CD14-positive monocyte (primary cell): ENCODE measurements around the gene BTNL3. TPM values are rescaled to one million over a fixed set of nuclear protein-coding genes. Genes with fewer than 3 reads are reported as not detected.
A peak's percentile ranks its signal among the peaks of the same experiment; 100 is the strongest.
"Not testable (repeated sequence)": the region's sequence is repeated elsewhere in the genome, so short reads cannot be mapped to it uniquely, and the experiment has no call there.

Source experiments
- DNase-seq, 3 donors: peaks; one replicate each; pipeline ENCODE4 v3.0.0-alpha.2; 2011 to 2022
- H2AFZ ChIP-seq: 2 replicates; pipeline ENCODE4 v1.6.0; 2012; ENCODE audit warnings: mild to moderate bottlenecking, low read depth, low read length, inconsistent platforms; ENCODE audit not compliant: insufficient read depth, poor library complexity, severe bottlenecking
- H3K27ac ChIP-seq, 2 donors: 1 replicate in 1 of 2; 2 replicates in 1 of 2; pipeline ENCODE4 v1.5.1; 2012 to 2013; ENCODE audit warnings: low read length in 2 of 2, control low read depth in 1 of 2, inconsistent platforms in 1 of 2, low read depth in 1 of 2, mild to moderate bottlenecking in 1 of 2
- H3K27me3 ChIP-seq, 2 donors: one replicate each; pipeline versions ENCODE4 v1.6.0 to v1.6.1; 2011 to 2013; ENCODE audit warnings: low read length in 2 of 2; ENCODE audit not compliant: control insufficient read depth in 2 of 2, insufficient read depth in 2 of 2
- H3K36me3 ChIP-seq, 2 donors: replicated peaks in 1 of 2; 1 replicate in 1 of 2; 2 replicates in 1 of 2; pipeline versions ENCODE4 v1.5.1 to v1.6.1; 2012 to 2013; ENCODE audit warnings: low read length in 2 of 2, control low read depth in 1 of 2, inconsistent platforms in 1 of 2, mild to moderate bottlenecking in 1 of 2; ENCODE audit not compliant: insufficient read depth in 2 of 2, control insufficient read depth in 1 of 2
- H3K4me1 ChIP-seq, 2 donors: 1 replicate in 1 of 2; 2 replicates in 1 of 2; pipeline versions ENCODE4 v1.5.1 to v1.6.1; 2012 to 2013; ENCODE audit warnings: low read length in 2 of 2, control low read depth in 1 of 2, inconsistent platforms in 1 of 2, mild to moderate bottlenecking in 1 of 2, moderate library complexity in 1 of 2; ENCODE audit not compliant: insufficient read depth in 2 of 2, control insufficient read depth in 1 of 2
- H3K4me2 ChIP-seq: replicated peaks from 2 replicates; pipeline ENCODE3; 2012; ENCODE audit warnings: low read length, moderate library complexity, mild to moderate bottlenecking; ENCODE audit not compliant: poor library complexity, severe bottlenecking; ENCODE audit errors: extremely low read depth
- H3K4me3 ChIP-seq, 3 experiments: fragments of 200-600 bp in 1 of 3; sonication (generic) in 1 of 3; replicated peaks in 1 of 3; 1 replicate in 2 of 3; 2 replicates in 1 of 3; pipeline ENCODE4 v1.5.1; 2011 to 2013; ENCODE audit warnings: low read length in 3 of 3, mild to moderate bottlenecking in 3 of 3, control low read depth in 2 of 3, low read depth in 2 of 3, inconsistent platforms in 1 of 3, moderate library complexity in 1 of 3
- H3K79me2 ChIP-seq: 2 replicates; pipeline ENCODE4 v1.6.0; 2012; ENCODE audit warnings: mild to moderate bottlenecking, control low read depth, inconsistent platforms, low read length, moderate library complexity; ENCODE audit not compliant: insufficient read depth
- H3K9ac ChIP-seq: 2 replicates; pipeline ENCODE4 v1.6.0; 2017; ENCODE audit warnings: low read length, mild to moderate bottlenecking; ENCODE audit not compliant: insufficient read depth, poor library complexity, severe bottlenecking
- H3K9me3 ChIP-seq, 2 donors: replicated peaks in 1 of 2; 1 replicate in 1 of 2; 2 replicates in 1 of 2; pipeline versions ENCODE4 v1.5.1 to v1.6.1; 2012 to 2013; ENCODE audit warnings: low read length in 2 of 2, control low read depth in 1 of 2; ENCODE audit not compliant: control insufficient read depth in 1 of 2, insufficient read depth in 1 of 2
- H4K20me1 ChIP-seq: 2 replicates; pipeline ENCODE4 v1.6.0; 2012; ENCODE audit warnings: mild to moderate bottlenecking, low read length, control low read depth, moderate library complexity; ENCODE audit not compliant: insufficient read depth
- H3K27ac Mint-ChIP-seq, 7 donors: one replicate each; pipeline ENCODE4 v1.8.0; 2020; ENCODE audit warnings: mild to moderate bottlenecking in 7 of 7, mixed read lengths in 7 of 7, moderate library complexity in 6 of 7, inconsistent platforms in 2 of 7
- H3K27me3 Mint-ChIP-seq, 3 donors: one replicate each; pipeline ENCODE4 v1.8.0; 2021 to 2022; ENCODE audit warnings: low read depth in 3 of 3, mild to moderate bottlenecking in 3 of 3, mixed read lengths in 3 of 3, moderate library complexity in 3 of 3, inconsistent platforms in 1 of 3
- H3K36me3 Mint-ChIP-seq, 2 donors: one replicate each; pipeline ENCODE4 v1.8.0; 2020; ENCODE audit warnings: mixed read lengths in 2 of 2, inconsistent platforms in 1 of 2, mild to moderate bottlenecking in 1 of 2
- H3K4me1 Mint-ChIP-seq: one replicate; pipeline ENCODE4 v1.8.0; 2020; ENCODE audit warnings: mild to moderate bottlenecking, mixed read lengths
- H3K4me3 Mint-ChIP-seq, 2 donors: one replicate each; pipeline ENCODE4 v1.8.0; 2020; ENCODE audit warnings: mild to moderate bottlenecking in 2 of 2, mixed read lengths in 2 of 2, moderate library complexity in 1 of 2
- H3K9me3 Mint-ChIP-seq, 7 donors: one replicate each; pipeline ENCODE4 v1.8.0; 2020 to 2022; ENCODE audit warnings: mixed read lengths in 7 of 7, mild to moderate bottlenecking in 6 of 7, moderate library complexity in 6 of 7, inconsistent platforms in 2 of 7
- CTCF ChIP-seq: fragments of 200-600 bp; IDR thresholded peaks from one replicate; pipeline ENCODE4 v1.8.0; 2022; ENCODE audit warnings: antibody characterized with exemption, mild to moderate bottlenecking
- WGBS: methylation state at CpG from one replicate; pipeline ENCODE4 v1.1.5; 2013; ENCODE audit warnings: missing lambda C conversion rate; ENCODE audit not compliant: insufficient coverage; 5-methylcytosine and 5-hydroxymethylcytosine counted together
- intact Hi-C, 2 donors: fragments of 100-400 bp; cut with micrococcal nuclease; formaldehyde crosslinking; loops; one replicate each; pipeline versions ENCODE4 v1.15.0 to v1.15.1; 2023
- polyA plus RNA-seq, 3 donors: library from polyadenylated mRNA; depleted of rRNA in 1 of 3; unstranded in 2 of 3; stranded (reverse) in 1 of 3; fragments of 300-500 nt in 2 of 3; fragments of >200 nt in 1 of 3; fragmentation: Illumina TruSeq in 2 of 3; gene quantifications; 1 replicate in 2 of 3; 2 replicates in 1 of 3; pipeline ENCODE4 v1.2.3, GENCODE V29; 2012 to 2021

The BTNL3 gene
- polyA plus RNA-seq, 3 donors, result 0.08 to 0.20 TPM; not detected in 1

GRCh38 chr5:181014654-181015053 is 26.0 kb downstream of the BTNL3 start:
- H3K9me3 ChIP-seq, H3K9ac ChIP-seq, H3K36me3 ChIP-seq, H3K36me3 Mint-ChIP-seq, H3K4me3 Mint-ChIP-seq, H2AFZ ChIP-seq, H4K20me1 ChIP-seq, H3K4me2 ChIP-seq, H3K27ac Mint-ChIP-seq, intact Hi-C loops, H3K4me1 Mint-ChIP-seq, H3K79me2 ChIP-seq, H3K4me3 ChIP-seq, H3K27me3 Mint-ChIP-seq, H3K27ac ChIP-seq, H3K4me1 ChIP-seq, H3K27me3 ChIP-seq, DNase-seq: not testable (repeated sequence)
- H3K9me3 Mint-ChIP-seq, result peaks cover 0 to 17% (median 5%) of the 10 kb centered on the region in 7 donors

- peaks cover 7 to 37% (median 15%) of the 10 kb centered on the region in 7 donors for H3K9me3 Mint-ChIP-seq
- H3K4me1 ChIP-seq, H2AFZ ChIP-seq, H3K36me3 ChIP-seq, H3K27ac ChIP-seq, H3K79me2 ChIP-seq, H3K4me2 ChIP-seq, intact Hi-C loops, DNase-seq, H3K36me3 Mint-ChIP-seq, H3K4me3 Mint-ChIP-seq, H3K4me1 Mint-ChIP-seq, H3K4me3 ChIP-seq, H3K9ac ChIP-seq, H3K27me3 ChIP-seq, H3K27me3 Mint-ChIP-seq, H4K20me1 ChIP-seq, H3K27ac Mint-ChIP-seq: not testable (repeated sequence)
- 100% methylated on average over 1 of the region's 3 CpGs for WGBS
- peaks cover 9 to 20% of the 10 kb centered on the region in 2 donors for H3K9me3 ChIP-seq
These were observed 28.8 kb downstream of the BTNL3 start for GRCh38 chr5:181017448-181017847.

- Histone ChIP-seq H3K4me3 (no peak overlapping the region), H3K9ac (no peak overlapping the region), H4K20me1 (no peaks in the 10 kb centered on the region), H3K27ac (no peak overlapping the region), H3K9me3 (peaks cover 22 to 23% of the 10 kb centered on the region in 2 donors), H3K4me1 (no peaks in the 10 kb centered on the region), H3K79me2 (no peaks in the 10 kb centered on the region), H3K4me2 (no peak overlapping the region), H3K36me3 (no peaks in the 10 kb centered on the region), H2AFZ (no peak overlapping the region), H3K27me3 (no peaks in the 10 kb centered on the region)
- no peak overlapping the region for H3K4me3 Mint-ChIP-seq
- H3K36me3 Mint-ChIP-seq, result no peaks in the 10 kb centered on the region
- peak overlapping the region in 1 of 7 donors; percentile 13 for H3K27ac Mint-ChIP-seq
- H3K4me1 Mint-ChIP-seq, result no peaks in the 10 kb centered on the region
- intact Hi-C loops, result no loop called here
- H3K9me3 Mint-ChIP-seq, result peaks cover 14 to 37% (median 23%) of the 10 kb centered on the region in 7 donors
- no peak for DNase-seq
- TF ChIP-seq CTCF, result no peak
- H3K27me3 Mint-ChIP-seq, result peaks cover 2 to 6% (median 4%) of the 10 kb centered on the region in 3 donors
- WGBS, result 92% methylated on average over 3 of the region's 3 CpGs
These were observed 32.0 kb downstream of the BTNL3 start for GRCh38 chr5:181020688-181021087.
